ENCODE data around the gene ZNF530.
A peak's percentile ranks its signal among the peaks of the same experiment; 100 is the strongest.

Gene ZNF530

DNA sequence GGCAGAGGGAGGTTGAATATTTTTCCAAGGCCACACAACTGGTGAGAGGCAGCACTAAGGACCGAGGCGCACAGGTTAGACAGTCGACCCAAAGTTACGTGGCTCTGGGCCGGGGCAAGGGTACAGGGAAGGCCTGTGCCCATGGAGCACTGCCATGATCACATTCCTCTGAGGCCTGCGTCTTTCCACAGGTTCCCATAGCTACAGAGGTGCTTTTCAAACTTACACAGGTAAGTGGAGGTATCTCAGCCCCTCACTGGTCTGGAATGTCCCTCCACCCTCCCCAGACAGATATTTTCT lies 34.1 kb downstream of the ZNF530 start:
- TF ChIP-seq, protein P1, sequence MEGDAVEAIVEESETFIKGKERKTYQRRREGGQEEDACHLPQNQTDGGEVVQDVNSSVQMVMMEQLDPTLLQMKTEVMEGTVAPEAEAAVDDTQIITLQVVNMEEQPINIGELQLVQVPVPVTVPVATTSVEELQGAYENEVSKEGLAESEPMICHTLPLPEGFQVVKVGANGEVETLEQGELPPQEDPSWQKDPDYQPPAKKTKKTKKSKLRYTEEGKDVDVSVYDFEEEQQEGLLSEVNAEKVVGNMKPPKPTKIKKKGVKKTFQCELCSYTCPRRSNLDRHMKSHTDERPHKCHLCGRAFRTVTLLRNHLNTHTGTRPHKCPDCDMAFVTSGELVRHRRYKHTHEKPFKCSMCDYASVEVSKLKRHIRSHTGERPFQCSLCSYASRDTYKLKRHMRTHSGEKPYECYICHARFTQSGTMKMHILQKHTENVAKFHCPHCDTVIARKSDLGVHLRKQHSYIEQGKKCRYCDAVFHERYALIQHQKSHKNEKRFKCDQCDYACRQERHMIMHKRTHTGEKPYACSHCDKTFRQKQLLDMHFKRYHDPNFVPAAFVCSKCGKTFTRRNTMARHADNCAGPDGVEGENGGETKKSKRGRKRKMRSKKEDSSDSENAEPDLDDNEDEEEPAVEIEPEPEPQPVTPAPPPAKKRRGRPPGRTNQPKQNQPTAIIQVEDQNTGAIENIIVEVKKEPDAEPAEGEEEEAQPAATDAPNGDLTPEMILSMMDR (IDR thresholded peaks at IDR 0.05; ENCODE audit: low read depth, low read length, missing control alignments), result no peak
- DNase-seq (ENCODE audit: low read depth), result no peak
- in situ Hi-C loops (cut with HindIII; ENCODE audit: low sequenced_read_pairs), result no loop called here
- H3K4me3 ChIP-seq (ENCODE audit: low read depth, low read length), result peak overlapping the region; percentile 84

DNA sequence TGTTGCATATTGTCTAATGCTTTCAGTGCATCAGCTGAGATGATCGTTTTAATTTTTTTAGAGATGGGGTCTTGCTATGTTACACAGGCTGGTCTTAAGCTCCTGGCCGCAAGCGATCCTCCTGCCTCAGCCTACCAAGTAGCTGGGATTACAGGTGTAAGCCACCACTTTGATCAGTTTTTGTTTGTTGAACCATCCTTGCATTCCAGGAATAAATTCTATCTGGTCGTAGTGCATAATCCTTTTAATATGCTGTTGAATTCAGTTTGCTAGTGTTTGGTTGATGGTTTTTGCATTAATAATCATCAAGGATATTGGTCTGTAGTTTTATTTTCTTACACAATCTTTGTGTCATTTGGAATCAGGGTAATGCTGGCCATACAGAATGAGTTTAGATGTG lies 37.7 kb downstream of the ZNF530 start:
- in situ Hi-C loops (cut with HindIII; ENCODE audit: low sequenced_read_pairs), result no loop called here
- TF ChIP-seq, protein P1 (IDR thresholded peaks at IDR 0.05; ENCODE audit: low read depth, low read length, missing control alignments), result no peak
- no peak overlapping the region for H3K4me3 ChIP-seq (ENCODE audit: low read depth, low read length)
- DNase-seq (ENCODE audit: low read depth), result no peak

DNA sequence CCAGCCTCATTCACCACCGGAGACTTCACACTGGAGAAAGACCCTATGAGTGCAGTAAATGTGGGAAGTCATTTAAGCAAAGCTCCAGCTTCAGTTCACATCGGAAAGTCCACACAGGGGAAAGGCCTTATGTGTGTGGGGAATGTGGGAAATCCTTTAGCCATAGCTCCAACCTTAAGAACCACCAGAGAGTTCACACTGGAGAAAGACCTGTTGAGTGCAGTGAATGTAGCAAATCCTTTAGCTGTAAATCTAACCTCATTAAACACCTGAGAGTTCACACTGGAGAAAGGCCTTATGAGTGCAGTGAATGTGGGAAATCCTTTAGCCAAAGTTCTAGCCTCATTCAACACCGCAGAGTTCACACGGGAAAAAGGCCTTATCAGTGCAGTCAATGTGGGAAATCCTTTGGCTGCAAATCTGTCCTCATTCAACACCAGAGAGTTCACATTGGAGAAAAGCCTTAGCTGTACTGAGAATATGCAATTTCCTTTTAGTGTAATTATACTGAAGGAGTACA lies 42.1 kb downstream of the ZNF530 start:
- in situ Hi-C loops (cut with HindIII; ENCODE audit: low sequenced_read_pairs), result no loop called here
- DNase-seq (ENCODE audit: low read depth), result no peak
- no peak overlapping the region for H3K4me3 ChIP-seq (ENCODE audit: low read depth, low read length)
- TF ChIP-seq, protein P1 (IDR thresholded peaks at IDR 0.05; ENCODE audit: low read depth, low read length, missing control alignments), result no peak

DNA sequence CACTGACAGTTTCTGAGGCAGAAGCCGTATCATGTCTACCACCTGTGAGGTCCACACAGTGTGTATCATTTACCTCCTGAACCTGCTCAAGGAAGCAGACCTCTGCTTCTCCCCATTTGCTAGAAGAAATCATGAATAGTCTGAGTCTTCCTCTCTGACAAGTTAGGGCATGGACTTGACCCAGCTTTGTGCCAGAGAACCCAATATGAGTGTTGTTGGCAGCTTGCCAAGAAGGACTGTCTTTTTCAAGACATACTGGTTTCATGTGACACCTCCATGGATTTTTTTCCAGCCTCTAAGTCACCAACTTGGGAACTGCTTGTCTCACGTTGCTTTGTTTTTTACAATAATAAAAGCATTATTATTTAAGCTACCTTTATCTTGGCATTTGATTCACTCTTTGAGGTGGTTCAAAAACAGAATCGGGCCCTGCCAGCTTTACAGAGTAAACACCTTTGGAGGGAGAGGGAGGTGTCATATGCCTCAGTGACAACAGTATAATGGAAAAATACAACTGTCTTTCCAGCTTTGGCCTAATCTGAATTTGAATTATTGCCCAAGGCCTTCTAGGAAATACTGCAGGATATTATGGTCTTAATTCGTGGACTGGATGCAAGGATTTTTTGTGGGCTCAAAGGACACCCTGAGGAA lies 42.8 kb downstream of the ZNF530 start:
- TF ChIP-seq, protein P1 (IDR thresholded peaks at IDR 0.05; ENCODE audit: low read depth, low read length, missing control alignments), result no peak
- in situ Hi-C loops (cut with HindIII; ENCODE audit: low sequenced_read_pairs), result no loop called here
- no peak for DNase-seq (ENCODE audit: low read depth)
- no peak overlapping the region for H3K4me3 ChIP-seq (ENCODE audit: low read depth, low read length)

DNA sequence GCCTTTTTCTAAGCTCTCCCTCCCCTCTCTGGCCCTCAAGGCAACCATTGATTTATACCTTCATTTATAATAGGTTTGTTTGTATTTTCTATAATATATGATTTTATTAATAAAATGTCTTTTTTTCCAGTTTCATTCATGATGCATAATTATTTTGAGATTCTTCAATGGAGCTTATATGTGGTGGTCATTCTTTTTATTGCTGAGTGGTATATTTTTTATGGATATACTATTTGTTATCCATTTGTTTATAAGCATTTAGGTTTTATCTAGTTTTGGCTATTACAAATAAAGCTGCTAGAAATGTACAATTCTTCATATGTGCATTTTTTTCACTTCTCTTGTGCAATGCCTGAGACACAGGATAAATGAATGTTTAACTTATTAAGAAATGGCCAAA lies 44.0 kb downstream of the ZNF530 start:
- TF ChIP-seq, protein P1 (IDR thresholded peaks at IDR 0.05; ENCODE audit: low read depth, low read length, missing control alignments), result no peak
- in situ Hi-C loops (cut with HindIII; ENCODE audit: low sequenced_read_pairs), result no loop called here
- no peak overlapping the region for H3K4me3 ChIP-seq (ENCODE audit: low read depth, low read length)
- DNase-seq (ENCODE audit: low read depth), result no peak

DNA sequence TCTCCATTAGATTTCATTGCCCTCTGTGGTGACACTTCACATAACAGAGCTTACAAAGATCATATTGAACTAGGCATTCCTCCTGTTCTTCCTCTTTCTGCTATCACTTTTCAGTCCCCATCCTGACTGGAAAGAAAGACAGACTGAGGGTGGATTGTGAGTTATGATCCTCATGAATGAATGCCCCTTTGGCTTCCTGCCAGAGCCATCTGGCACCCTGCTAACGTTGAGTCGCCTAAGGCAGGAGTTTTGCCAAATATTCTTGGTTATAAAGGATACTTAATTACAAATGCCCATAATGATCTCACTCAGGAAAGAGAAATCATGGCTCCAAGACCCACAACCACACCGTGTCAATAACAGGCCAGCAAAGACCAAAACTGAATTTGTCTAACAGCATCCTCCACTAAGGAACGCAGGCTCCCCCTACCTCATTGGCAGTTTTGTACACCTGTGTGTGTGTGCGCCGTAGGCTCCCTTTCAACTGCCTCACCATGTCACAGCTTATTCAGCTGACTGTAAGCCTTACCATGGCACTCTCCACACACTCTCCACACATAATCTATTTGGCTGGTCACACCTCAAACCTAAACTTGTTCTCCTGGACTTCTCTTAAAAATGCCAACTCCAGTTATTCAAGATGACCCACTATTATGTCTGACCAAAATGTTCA lies 48.8 kb downstream of the ZNF530 start:
- TF ChIP-seq, protein P1 (IDR thresholded peaks at IDR 0.05; ENCODE audit: low read depth, low read length, missing control alignments), result no peak
- in situ Hi-C loops (cut with HindIII; ENCODE audit: low sequenced_read_pairs), result no loop called here
- no peak overlapping the region for H3K4me3 ChIP-seq (ENCODE audit: low read depth, low read length)
- no peak for DNase-seq (ENCODE audit: low read depth)

Data from astrocyte of the cerebellum (primary cell).